ENCODE results near the gene CDKAL1.
"Not testable (repeated sequence)": the region's sequence is repeated elsewhere in the genome, so short reads cannot be mapped to it uniquely, and the experiment has no call there.

Gene CDKAL1

GRCh38 chr6:20649696-20650470 lies 115.6 kb downstream of the CDKAL1 start:
- DNase-seq (ENCODE audit: low spot score in 2 of 2); H3K27me3 Mint-ChIP-seq; H3K9me3 Mint-ChIP-seq; ATAC-seq (ENCODE audit: low read depth); H3K27ac Mint-ChIP-seq; H3K4me1 Mint-ChIP-seq; H3K4me3 Mint-ChIP-seq: not testable (repeated sequence)
- H3K36me3 Mint-ChIP-seq = peaks cover 33% of the 10 kb centered on the region

GRCh38 chr6:20652299-20653084 lies 118.2 kb downstream of the CDKAL1 start:
- H3K4me3 Mint-ChIP-seq = no peak overlapping the region
- H3K27me3 Mint-ChIP-seq = no peaks in the 10 kb centered on the region
- no peak overlapping the region for H3K27ac Mint-ChIP-seq
- peaks cover 2% of the 10 kb centered on the region for H3K9me3 Mint-ChIP-seq
- ATAC-seq (ENCODE audit: low read depth) = no peak
- peaks cover 13% of the 10 kb centered on the region for H3K4me1 Mint-ChIP-seq
- DNase-seq (ENCODE audit: low spot score in 2 of 2) = no peak
- H3K36me3 Mint-ChIP-seq = peaks cover 39% of the 10 kb centered on the region

- DNase-seq (ENCODE audit: low spot score in 2 of 2) (no peak), ATAC-seq (ENCODE audit: low read depth) (no peak)
- Mint-ChIP-seq H3K27ac (no peak overlapping the region), H3K4me3 (no peak overlapping the region), H3K9me3 (peaks cover 2% of the 10 kb centered on the region), H3K4me1 (peaks cover 14% of the 10 kb centered on the region), H3K36me3 (peaks cover 38% of the 10 kb centered on the region), H3K27me3 (no peaks in the 10 kb centered on the region)
Observed at GRCh38 chr6:20653085-20653479, 118.8 kb downstream of the CDKAL1 start.

- Mint-ChIP-seq H3K36me3 (peaks cover 39% of the 10 kb centered on the region), H3K9me3 (no peaks in the 10 kb centered on the region), H3K4me1 (peaks cover 23% of the 10 kb centered on the region), H3K27ac (no peak overlapping the region), H3K4me3 (no peak overlapping the region), H3K27me3 (no peaks in the 10 kb centered on the region)
- DNase-seq (ENCODE audit: low spot score in 2 of 2) (no peak), ATAC-seq (ENCODE audit: low read depth) (no peak)
Observed at GRCh38 chr6:20655317-20655716, 121.1 kb downstream of the CDKAL1 start.

- no peaks in the 10 kb centered on the region for H3K9me3 Mint-ChIP-seq
- H3K27me3 Mint-ChIP-seq = no peaks in the 10 kb centered on the region
- H3K4me3 Mint-ChIP-seq = no peak overlapping the region
- no peak for ATAC-seq (ENCODE audit: low read depth)
- H3K36me3 Mint-ChIP-seq = peaks cover 26% of the 10 kb centered on the region
- H3K4me1 Mint-ChIP-seq = peaks cover 22% of the 10 kb centered on the region
- DNase-seq (ENCODE audit: low spot score in 2 of 2) = no peak
- H3K27ac Mint-ChIP-seq = no peak overlapping the region
Observed at GRCh38 chr6:20657274-20657800, 123.1 kb downstream of the CDKAL1 start.

- Mint-ChIP-seq H3K9me3 (no peaks in the 10 kb centered on the region), H3K4me1 (peaks cover 22% of the 10 kb centered on the region), H3K27me3 (no peaks in the 10 kb centered on the region), H3K27ac (no peak overlapping the region), H3K4me3 (no peak overlapping the region), H3K36me3 (peaks cover 24% of the 10 kb centered on the region)
- DNase-seq (ENCODE audit: low spot score in 2 of 2) (no peak), ATAC-seq (ENCODE audit: low read depth) (no peak)
Observed at GRCh38 chr6:20658053-20658452, 123.8 kb downstream of the CDKAL1 start.

GRCh38 chr6:20658516-20658915 lies 124.3 kb downstream of the CDKAL1 start:
- Mint-ChIP-seq H3K4me3 (no peak overlapping the region), H3K36me3 (peaks cover 21% of the 10 kb centered on the region), H3K27ac (no peak overlapping the region), H3K4me1 (peaks cover 22% of the 10 kb centered on the region), H3K9me3 (no peaks in the 10 kb centered on the region), H3K27me3 (no peaks in the 10 kb centered on the region)
- DNase-seq (ENCODE audit: low spot score in 2 of 2) (no peak), ATAC-seq (ENCODE audit: low read depth) (no peak)

- no peak for ATAC-seq (ENCODE audit: low read depth)
Observed at GRCh38 chr6:20660534-20660933, 126.3 kb downstream of the CDKAL1 start.

GRCh38 chr6:20661721-20662120 lies 127.5 kb downstream of the CDKAL1 start:
- no peaks in the 10 kb centered on the region for H3K9me3 Mint-ChIP-seq
- no peaks in the 10 kb centered on the region for H3K27me3 Mint-ChIP-seq
- H3K4me1 Mint-ChIP-seq = peaks cover 17% of the 10 kb centered on the region
- DNase-seq (ENCODE audit: low spot score in 2 of 2) (no peak), ATAC-seq (ENCODE audit: low read depth) (no peak)
- H3K4me3 Mint-ChIP-seq = no peak overlapping the region
- H3K27ac Mint-ChIP-seq = no peak overlapping the region
- H3K36me3 Mint-ChIP-seq = peaks cover 9% of the 10 kb centered on the region

More at GRCh38 chr6:20660534-20660933, 126.3 kb downstream of the CDKAL1 start:
- H3K4me1 Mint-ChIP-seq = peaks cover 22% of the 10 kb centered on the region
- peak overlapping the region; percentile 45 for H3K27ac Mint-ChIP-seq
- H3K4me3 Mint-ChIP-seq = no peak overlapping the region
- H3K36me3 Mint-ChIP-seq = peaks cover 13% of the 10 kb centered on the region
- no peak for DNase-seq (ENCODE audit: low spot score in 2 of 2)
- H3K9me3 Mint-ChIP-seq = no peaks in the 10 kb centered on the region
- H3K27me3 Mint-ChIP-seq = no peaks in the 10 kb centered on the region

- Mint-ChIP-seq H3K4me1 (peaks cover 17% of the 10 kb centered on the region), H3K9me3 (no peaks in the 10 kb centered on the region), H3K27me3 (no peaks in the 10 kb centered on the region), H3K27ac (no peak overlapping the region), H3K36me3 (peaks cover 10% of the 10 kb centered on the region), H3K4me3 (no peak overlapping the region)
- ATAC-seq (ENCODE audit: low read depth) = no peak
- DNase-seq (ENCODE audit: low spot score in 2 of 2) = no peak
Observed at GRCh38 chr6:20664250-20664649, 130.0 kb downstream of the CDKAL1 start.

- no peak for DNase-seq (ENCODE audit: low spot score in 2 of 2)
- Mint-ChIP-seq H3K4me3 (no peak overlapping the region), H3K27ac (no peak overlapping the region), H3K36me3 (peaks cover 3% of the 10 kb centered on the region), H3K9me3 (no peaks in the 10 kb centered on the region), H3K27me3 (no peaks in the 10 kb centered on the region), H3K4me1 (peaks cover 14% of the 10 kb centered on the region)
- no peak for ATAC-seq (ENCODE audit: low read depth)
Observed at GRCh38 chr6:20665290-20665689, 131.0 kb downstream of the CDKAL1 start.

- no peak overlapping the region for H3K27ac Mint-ChIP-seq
- H3K36me3 Mint-ChIP-seq = peaks cover 8% of the 10 kb centered on the region
- ATAC-seq (ENCODE audit: low read depth) = no peak
- peaks cover 13% of the 10 kb centered on the region for H3K4me1 Mint-ChIP-seq
- DNase-seq (ENCODE audit: low spot score in 2 of 2) = no peak
- no peaks in the 10 kb centered on the region for H3K27me3 Mint-ChIP-seq
- no peaks in the 10 kb centered on the region for H3K9me3 Mint-ChIP-seq
- no peak overlapping the region for H3K4me3 Mint-ChIP-seq
Observed at GRCh38 chr6:20669571-20670314, 135.5 kb downstream of the CDKAL1 start.

GRCh38 chr6:20670750-20671149 lies 136.5 kb downstream of the CDKAL1 start:
- no peaks in the 10 kb centered on the region for H3K9me3 Mint-ChIP-seq
- peaks cover 13% of the 10 kb centered on the region for H3K4me1 Mint-ChIP-seq
- H3K4me3 Mint-ChIP-seq = no peak overlapping the region
- DNase-seq (ENCODE audit: low spot score in 2 of 2) = no peak
- no peak overlapping the region for H3K27ac Mint-ChIP-seq
- no peak for ATAC-seq (ENCODE audit: low read depth)
- peaks cover 8% of the 10 kb centered on the region for H3K36me3 Mint-ChIP-seq
- no peaks in the 10 kb centered on the region for H3K27me3 Mint-ChIP-seq

GRCh38 chr6:20672038-20672437 lies 137.8 kb downstream of the CDKAL1 start:
- Mint-ChIP-seq H3K9me3 (no peaks in the 10 kb centered on the region), H3K4me3 (no peak overlapping the region), H3K4me1 (peaks cover 13% of the 10 kb centered on the region), H3K27me3 (no peaks in the 10 kb centered on the region), H3K36me3 (peaks cover 8% of the 10 kb centered on the region), H3K27ac (no peak overlapping the region)
- no peak for DNase-seq (ENCODE audit: low spot score in 2 of 2)
- no peak for ATAC-seq (ENCODE audit: low read depth)
